ENCODE measurements around the gene ZNF302. TPM values are rescaled to one million over a fixed set of nuclear protein-coding genes. Genes with fewer than 3 reads are reported as not detected.
"Not testable (repeated sequence)": the region's sequence is repeated elsewhere in the genome, so short reads cannot be mapped to it uniquely, and the experiment has no call there.

The ZNF302 gene
- total RNA-seq, 1 experiment from 2014 or later = 19.5 TPM

DNA sequence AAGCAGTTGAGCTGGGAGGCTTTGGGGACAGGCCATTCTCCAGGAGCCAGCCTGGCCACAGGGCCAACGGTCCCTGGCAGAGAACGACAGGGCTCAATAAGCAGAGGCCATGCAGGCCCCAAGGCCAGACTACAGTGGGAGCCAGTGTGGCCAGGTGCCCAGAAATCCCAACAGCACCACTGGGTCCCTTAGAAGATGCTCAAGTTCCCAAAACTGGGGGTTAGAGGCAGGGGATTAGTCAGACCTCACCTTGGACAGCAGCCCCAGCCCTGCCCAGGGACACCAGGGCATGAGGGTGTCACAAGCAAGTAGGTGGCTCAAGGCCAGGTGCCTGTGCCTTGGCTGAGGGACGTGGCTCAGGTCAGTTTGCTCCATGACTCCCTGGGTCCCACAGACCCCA, 13.3 kb upstream of the ZNF302 start:
- Histone ChIP-seq H3K79me2 (ENCODE audit: low read depth) (no peaks in the 10 kb centered on the region), H3K4me3 (no peak overlapping the region), H4K20me1 (ENCODE audit: insufficient read depth) (no peaks in the 10 kb centered on the region), H2AFZ (no peak overlapping the region), H3K36me3 (ENCODE audit: low read depth) (no peaks in the 10 kb centered on the region), H3K4me1 (replicated peaks; ENCODE audit: insufficient read depth) (no peaks in the 10 kb centered on the region), H3K9me3 (ENCODE audit: insufficient read depth, low read depth) (no peaks in the 10 kb centered on the region; the same call in 1 of the 2 replicates), H3K4me2 (no peak overlapping the region), H3K9me2 (ENCODE audit: insufficient read depth) (no peaks in the 10 kb centered on the region), H3K27me3 (ENCODE audit: insufficient read depth, low read depth) (no peaks in the 10 kb centered on the region), H3K27ac (no peak overlapping the region), H3F3A (ENCODE audit: insufficient read depth, low read depth) (no peaks in the 10 kb centered on the region)
- POLR2A ChIA-PET (ENCODE audit: unreplicated experiment) = no interaction called here
- BruUV-seq (replicated peaks) = no TSS peak
- CTCF ChIA-PET = no interaction called here
- TF ChIP-seq, protein P1, sequence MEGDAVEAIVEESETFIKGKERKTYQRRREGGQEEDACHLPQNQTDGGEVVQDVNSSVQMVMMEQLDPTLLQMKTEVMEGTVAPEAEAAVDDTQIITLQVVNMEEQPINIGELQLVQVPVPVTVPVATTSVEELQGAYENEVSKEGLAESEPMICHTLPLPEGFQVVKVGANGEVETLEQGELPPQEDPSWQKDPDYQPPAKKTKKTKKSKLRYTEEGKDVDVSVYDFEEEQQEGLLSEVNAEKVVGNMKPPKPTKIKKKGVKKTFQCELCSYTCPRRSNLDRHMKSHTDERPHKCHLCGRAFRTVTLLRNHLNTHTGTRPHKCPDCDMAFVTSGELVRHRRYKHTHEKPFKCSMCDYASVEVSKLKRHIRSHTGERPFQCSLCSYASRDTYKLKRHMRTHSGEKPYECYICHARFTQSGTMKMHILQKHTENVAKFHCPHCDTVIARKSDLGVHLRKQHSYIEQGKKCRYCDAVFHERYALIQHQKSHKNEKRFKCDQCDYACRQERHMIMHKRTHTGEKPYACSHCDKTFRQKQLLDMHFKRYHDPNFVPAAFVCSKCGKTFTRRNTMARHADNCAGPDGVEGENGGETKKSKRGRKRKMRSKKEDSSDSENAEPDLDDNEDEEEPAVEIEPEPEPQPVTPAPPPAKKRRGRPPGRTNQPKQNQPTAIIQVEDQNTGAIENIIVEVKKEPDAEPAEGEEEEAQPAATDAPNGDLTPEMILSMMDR (conservative IDR thresholded peaks at IDR 0.05) = no peak
- no peak for TF ChIP-seq EZH2 (IDR thresholded peaks at IDR 0.05; ENCODE audit: low read depth)
- intact Hi-C loops (cut with micrococcal nuclease; ENCODE audit: unreplicated experiment) = no loop called here
- no peak for DNase-seq

DNA sequence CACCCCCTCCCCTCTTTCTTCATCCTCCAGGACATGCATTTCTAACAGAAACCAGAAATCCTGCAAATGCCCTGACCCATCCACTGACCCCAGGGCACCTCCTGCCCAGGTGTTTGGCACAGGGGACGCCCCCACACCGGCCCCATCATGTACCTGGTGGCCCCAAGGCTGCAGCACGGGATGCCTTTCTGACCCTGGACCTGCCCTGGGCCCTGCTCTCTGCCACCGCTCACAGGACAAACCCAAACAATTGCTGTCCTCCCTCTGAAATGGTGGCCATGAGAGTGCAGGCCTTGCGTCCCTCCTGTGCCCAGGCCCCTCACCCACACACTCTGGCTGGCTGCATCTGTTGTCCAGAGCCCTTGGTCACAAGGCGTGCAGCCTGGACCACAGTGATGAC, 12.6 kb upstream of the ZNF302 start:
- ChIA-PET POLR2A (ENCODE audit: unreplicated experiment) (no interaction called here), CTCF (no interaction called here)
- Histone ChIP-seq H3K36me3 (ENCODE audit: low read depth) (no peaks in the 10 kb centered on the region), H3K27ac (no peak overlapping the region), H3K79me2 (ENCODE audit: low read depth) (no peaks in the 10 kb centered on the region), H2AFZ (no peak overlapping the region), H3K4me3 (no peak overlapping the region), H3K4me1 (replicated peaks; ENCODE audit: insufficient read depth) (no peaks in the 10 kb centered on the region), H3K9me3 (ENCODE audit: insufficient read depth, low read depth) (no peaks in the 10 kb centered on the region; the same call in 1 of the 2 replicates), H3K4me2 (no peak overlapping the region), H3F3A (ENCODE audit: insufficient read depth, low read depth) (no peaks in the 10 kb centered on the region), H4K20me1 (ENCODE audit: insufficient read depth) (no peaks in the 10 kb centered on the region), H3K9me2 (ENCODE audit: insufficient read depth) (no peaks in the 10 kb centered on the region), H3K27me3 (ENCODE audit: insufficient read depth, low read depth) (no peaks in the 10 kb centered on the region)
- intact Hi-C loops (cut with micrococcal nuclease; ENCODE audit: unreplicated experiment) = no loop called here
- no peak for DNase-seq
- no peak for TF ChIP-seq EZH2 (IDR thresholded peaks at IDR 0.05; ENCODE audit: low read depth)
- TF ChIP-seq, protein P1 (conservative IDR thresholded peaks at IDR 0.05) = no peak
- no TSS peak for BruUV-seq (replicated peaks)

DNA sequence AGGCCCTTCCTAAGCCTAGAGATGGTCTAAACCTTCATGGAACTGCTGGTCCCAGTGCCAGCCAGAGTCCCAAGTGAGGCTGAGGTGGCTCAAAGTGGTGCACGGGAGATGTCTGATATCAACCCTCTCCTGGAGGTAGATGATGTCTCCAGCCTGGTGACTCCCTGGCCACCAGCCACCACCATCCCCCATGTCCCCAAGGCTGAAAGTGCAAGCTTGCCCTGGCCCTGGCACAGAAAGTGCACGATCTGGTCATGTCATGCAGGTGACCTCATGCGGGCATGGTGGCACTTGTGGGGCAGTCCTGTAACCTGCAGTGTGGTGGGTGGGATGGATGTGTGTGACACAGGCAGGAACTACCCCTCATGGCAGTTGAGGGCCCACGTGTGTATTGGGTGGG, 12.2 kb upstream of the ZNF302 start:
- H3K36me3 ChIP-seq (ENCODE audit: low read depth); H4K20me1 ChIP-seq (ENCODE audit: insufficient read depth); H3K4me1 ChIP-seq (replicated peaks; ENCODE audit: insufficient read depth); H3K4me3 ChIP-seq; H3K9me3 ChIP-seq (ENCODE audit: insufficient read depth, low read depth); H2AFZ ChIP-seq; DNase-seq; H3K79me2 ChIP-seq (ENCODE audit: low read depth); H3F3A ChIP-seq (ENCODE audit: insufficient read depth, low read depth); CTCF ChIA-PET; POLR2A ChIA-PET (ENCODE audit: unreplicated experiment); H3K27ac ChIP-seq; intact Hi-C loops (cut with micrococcal nuclease; ENCODE audit: unreplicated experiment); BruUV-seq (replicated peaks); H3K9me2 ChIP-seq (ENCODE audit: insufficient read depth); H3K4me2 ChIP-seq; H3K27me3 ChIP-seq (ENCODE audit: insufficient read depth, low read depth): not testable (repeated sequence)

DNA sequence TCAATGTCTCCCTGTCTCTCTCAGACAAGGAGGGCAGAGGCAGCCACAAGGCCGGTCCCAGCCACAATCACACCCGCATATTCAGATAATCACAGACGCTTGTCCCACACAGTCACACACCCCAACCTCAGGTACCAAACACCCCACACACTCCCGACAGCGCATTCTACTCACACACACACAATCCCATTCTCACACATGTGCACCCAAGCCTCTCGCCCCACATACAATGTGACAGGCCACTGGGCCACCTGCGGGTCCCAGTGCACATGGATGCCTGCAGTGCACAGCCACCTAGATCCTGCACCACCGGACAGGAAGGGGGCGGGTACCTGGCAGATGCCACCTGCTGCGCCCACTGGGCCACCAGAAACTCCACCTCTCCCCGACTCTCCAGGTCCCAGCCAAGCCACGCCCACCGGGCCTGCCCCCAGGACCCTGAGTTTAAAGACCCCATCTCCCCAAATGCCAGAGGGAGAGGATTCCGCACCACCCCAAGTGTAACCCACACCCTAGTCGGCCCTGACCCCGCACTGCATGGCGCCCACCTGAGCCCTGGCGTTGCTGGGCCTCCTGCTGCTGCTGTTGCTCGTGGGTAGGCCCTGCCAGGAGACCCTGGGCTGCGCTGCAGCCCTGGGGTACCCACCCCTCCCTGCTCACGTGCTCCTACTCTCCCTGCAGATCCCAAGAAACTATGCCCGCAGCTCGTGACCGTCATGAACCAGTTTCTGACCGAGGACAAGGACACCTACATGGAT, 11.1 kb upstream of the ZNF302 start:
- DNase-seq = no peak
- H3K9me3 ChIP-seq (ENCODE audit: insufficient read depth, low read depth) = no peaks in the 10 kb centered on the region
- no peak overlapping the region for H3K4me2 ChIP-seq
- intact Hi-C loops (cut with micrococcal nuclease; ENCODE audit: unreplicated experiment) = no loop called here
- H2AFZ ChIP-seq = no peak overlapping the region
- no peaks in the 10 kb centered on the region for H3K36me3 ChIP-seq (ENCODE audit: low read depth)
- CTCF ChIA-PET = no interaction called here
- no peaks in the 10 kb centered on the region for H3K9me2 ChIP-seq (ENCODE audit: insufficient read depth)
- no peaks in the 10 kb centered on the region for H3F3A ChIP-seq (ENCODE audit: insufficient read depth, low read depth)
- no TSS peak for BruUV-seq (replicated peaks)
- H3K79me2 ChIP-seq (ENCODE audit: low read depth) = no peaks in the 10 kb centered on the region
- no peaks in the 10 kb centered on the region for H3K4me1 ChIP-seq (replicated peaks; ENCODE audit: insufficient read depth)
- no peaks in the 10 kb centered on the region for H3K27me3 ChIP-seq (ENCODE audit: insufficient read depth, low read depth)
- TF ChIP-seq, protein P1 (conservative IDR thresholded peaks at IDR 0.05) = no peak
- no peak for TF ChIP-seq EZH2 (IDR thresholded peaks at IDR 0.05; ENCODE audit: low read depth)
- no peaks in the 10 kb centered on the region for H4K20me1 ChIP-seq (ENCODE audit: insufficient read depth)
- H3K27ac ChIP-seq = no peak overlapping the region
- no peak overlapping the region for H3K4me3 ChIP-seq
- POLR2A ChIA-PET (ENCODE audit: unreplicated experiment) = no interaction called here
